Stimulated activated CD8-positive, alpha-beta memory T cell treated with anti-CD3 and anti-CD28 coated beads, Interleukin-7, amount 100 ng/mL, for 24 hours (primary cell): ENCODE measurements around the gene JAK2.

Source experiments
- DNase-seq: peaks from one replicate; pipeline ENCODE4 v3.0.0-alpha.2; 2020; ENCODE audit warnings: low read depth

Gene JAK2

DNA sequence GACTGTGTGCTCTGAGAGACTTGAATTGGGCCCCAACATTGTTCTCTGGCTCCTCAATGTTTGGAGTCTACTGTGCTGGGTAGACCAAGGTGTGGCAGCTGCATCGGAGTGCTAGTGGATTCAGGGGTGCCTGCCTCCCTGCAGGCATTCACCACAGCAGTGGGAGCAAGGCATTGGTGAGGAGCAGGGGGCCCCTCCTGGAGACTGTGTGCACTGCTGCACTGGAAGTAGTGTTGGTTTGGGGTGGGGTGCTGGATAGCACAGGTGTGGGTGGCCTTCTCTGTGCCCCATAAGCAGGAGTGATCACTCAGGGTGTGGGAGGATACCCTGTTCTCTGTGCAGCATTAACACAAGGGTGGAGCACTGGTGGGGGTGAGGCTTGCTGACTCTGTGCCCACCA, 161.2 kb downstream of the JAK2 start:
- DNase-seq = no peak
